NCI-H526 treated with DMSO at 0.1 percent for 48 hours (cell line): Measurements from ENCODE around the gene GNG12.

Source experiments
- DNase-seq: peaks from one replicate; lab custom pipeline; 2025; lab: John Stamatoyannopoulos, UW

Gene GNG12

GRCh38 chr1:67832737-67833601 lies at the start of gene GNG12:
Gene GNG12, minus strand, starts transcription at chr1:67833467. Its CDS starts 125,781 bp downstream, at chr1:67707686.
- no peak for DNase-seq

- DNase-seq, result no peak
Measured at GRCh38 chr1:67882196-67882958, 49.1 kb upstream of the GNG12 start.

GRCh38 chr1:67880056-67880601 lies 46.9 kb upstream of the GNG12 start:
- peak; percentile 90 for DNase-seq

GRCh38 chr1:67879485-67879884 lies 46.2 kb upstream of the GNG12 start:
- no peak for DNase-seq

GRCh38 chr1:67874501-67875111 lies 41.3 kb upstream of the GNG12 start:
- no peak for DNase-seq

DNA sequence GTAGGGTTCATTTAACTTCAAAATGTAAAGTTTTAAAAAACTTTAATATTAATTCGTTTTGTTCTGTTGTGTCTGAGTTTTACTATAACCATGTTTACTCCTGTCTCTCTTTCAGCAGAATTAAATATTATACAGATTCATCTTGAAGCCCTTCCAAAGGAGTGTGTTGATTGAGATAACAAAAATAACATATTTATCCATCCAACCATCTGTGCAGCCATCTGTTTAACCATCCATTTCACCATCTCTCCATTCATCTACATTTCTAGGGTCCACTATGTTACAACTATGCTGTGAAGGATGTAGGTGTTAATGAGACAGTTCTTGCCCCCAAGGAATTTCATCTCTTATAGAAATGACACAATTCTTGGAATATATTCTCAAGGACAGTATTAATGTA lies 36.0 kb upstream of the GNG12 start:
- no peak for DNase-seq

DNA sequence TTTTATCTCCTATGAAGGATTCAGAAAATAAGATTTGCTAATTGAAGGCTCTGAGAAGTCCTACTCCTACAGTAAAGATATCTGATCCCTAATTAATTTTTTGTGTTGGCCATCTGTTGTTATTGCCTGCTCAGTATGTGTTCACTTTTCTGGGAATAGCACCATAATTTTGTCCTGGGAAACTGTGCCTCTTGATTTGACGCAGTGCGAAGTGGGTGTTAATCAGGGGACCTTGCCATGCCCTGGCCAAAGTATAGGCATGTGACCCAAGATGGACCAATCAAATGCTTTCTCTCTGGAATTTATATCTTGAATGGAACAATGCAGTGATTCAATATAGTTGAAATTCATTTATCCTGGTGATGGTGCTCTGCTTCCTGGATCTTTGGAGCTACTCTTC lies 30.4 kb upstream of the GNG12 start:
- DNase-seq, result no peak

DNA sequence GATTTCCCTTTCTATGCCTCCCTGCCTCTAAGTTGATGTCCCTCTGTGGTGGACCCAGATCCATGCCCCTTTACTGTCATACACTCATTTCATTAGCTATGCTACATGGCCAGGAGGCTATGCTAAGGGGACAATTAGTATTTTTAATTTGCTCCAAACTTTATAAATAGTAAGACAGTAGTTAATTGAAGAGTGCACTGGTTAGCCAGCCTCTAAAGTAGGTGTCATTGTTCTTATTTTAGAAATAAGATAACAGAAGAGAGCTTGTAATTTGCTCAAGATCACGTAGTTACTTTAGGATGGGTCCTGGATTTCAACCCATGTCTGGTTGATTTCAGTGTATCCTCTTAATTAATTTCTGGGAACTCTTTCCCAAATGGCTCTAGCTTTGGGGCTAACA lies 29.4 kb upstream of the GNG12 start:
- no peak for DNase-seq

GRCh38 chr1:67861856-67862516 lies 28.7 kb upstream of the GNG12 start:
- DNase-seq, result no peak

DNA sequence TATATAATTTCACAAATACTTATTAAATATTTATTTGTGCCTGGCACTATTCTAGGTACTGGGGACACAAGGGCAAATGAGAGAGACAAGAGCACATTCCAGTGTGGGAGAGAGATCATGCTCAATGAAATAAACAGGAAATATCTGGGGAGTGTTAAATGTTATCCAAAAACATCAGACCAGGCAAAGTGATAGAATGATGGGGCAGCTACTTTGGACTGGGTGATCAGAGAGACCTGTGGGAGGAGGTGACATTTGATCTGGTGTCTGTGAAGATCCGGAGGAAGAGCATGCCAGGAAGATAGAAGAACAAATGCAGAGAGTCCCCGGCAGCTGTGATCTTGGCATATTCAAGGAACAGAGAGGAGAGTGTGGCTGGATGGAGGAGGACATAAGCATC lies 27.5 kb upstream of the GNG12 start:
- DNase-seq, result no peak

DNA sequence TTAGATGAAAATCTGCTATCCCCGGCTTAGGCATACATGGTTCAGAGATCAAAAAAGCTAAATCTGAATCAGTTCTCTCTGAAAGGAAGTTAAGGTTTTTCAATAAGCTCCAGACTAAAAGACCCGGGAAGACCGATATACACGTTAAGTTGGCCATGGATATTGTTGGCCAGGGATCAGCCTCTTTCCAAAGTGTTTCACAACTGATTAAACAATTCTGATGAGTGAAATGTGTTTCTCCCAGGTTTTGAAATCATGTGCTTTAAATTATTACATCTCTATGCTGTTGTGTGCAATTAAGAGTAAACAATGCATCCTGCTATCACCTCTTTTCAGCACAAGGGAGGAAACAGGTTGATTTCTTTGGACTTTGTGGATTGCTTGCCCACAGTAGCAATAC lies 23.7 kb upstream of the GNG12 start:
- no peak for DNase-seq

DNA sequence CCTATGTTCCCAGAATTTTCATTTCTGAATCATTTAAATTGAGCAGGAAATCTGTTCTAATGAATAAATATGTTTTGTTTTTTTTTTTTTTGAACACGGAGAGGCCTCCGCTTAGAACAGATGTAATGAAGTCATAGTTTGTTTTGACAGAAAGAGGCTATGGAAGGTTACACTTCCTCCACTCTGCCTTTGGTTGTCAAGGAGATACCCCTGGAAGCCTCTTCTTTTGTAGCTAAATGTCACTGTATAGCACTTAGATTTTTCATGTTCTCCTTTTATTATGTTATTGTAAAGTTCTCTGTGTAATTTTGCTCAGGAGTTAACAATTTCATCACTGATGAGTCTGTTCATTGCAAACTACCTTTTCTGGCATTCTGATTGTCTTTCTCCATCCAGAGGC lies 22.7 kb upstream of the GNG12 start:
- DNase-seq, result no peak

DNA sequence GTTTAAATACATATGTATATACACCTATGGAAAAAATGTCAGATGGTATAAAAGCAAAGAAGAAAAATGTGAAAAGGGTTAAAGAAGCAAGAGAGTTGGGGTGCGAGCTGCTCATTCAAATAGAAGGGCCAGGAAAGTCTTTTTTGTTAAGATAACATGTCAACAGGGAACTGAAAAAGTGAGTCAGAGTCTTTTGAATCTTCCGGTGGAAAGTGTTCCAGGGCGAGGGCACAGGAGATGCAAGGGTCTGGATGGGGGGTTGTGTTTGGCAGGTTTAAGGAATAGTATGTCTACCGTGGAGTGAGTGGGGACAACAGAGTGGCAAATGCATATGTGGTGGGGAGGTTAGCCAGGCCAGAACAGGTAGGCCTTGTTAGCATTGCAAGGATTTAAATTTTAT lies 22.2 kb upstream of the GNG12 start:
- DNase-seq, result no peak

DNA sequence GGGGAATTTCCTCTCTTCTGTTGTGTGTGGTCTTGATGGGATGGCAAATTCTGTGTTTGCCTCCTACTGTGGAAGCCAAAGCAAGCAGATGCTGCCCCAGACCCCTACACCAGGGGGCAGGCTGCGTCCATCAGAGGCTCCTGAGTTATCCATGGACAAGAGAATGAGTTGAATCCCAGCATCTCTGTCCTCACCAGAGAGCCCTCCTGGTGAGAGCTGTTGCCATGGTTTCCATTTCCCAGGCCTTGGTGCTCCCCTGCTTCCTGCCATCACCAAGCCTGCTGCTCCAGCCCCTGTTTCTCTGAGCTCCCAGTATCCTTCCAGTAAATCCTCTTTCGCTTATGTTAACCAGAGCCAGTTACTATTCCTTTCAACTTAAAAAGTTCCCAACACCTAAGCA lies 20.4 kb upstream of the GNG12 start:
- no peak for DNase-seq

DNA sequence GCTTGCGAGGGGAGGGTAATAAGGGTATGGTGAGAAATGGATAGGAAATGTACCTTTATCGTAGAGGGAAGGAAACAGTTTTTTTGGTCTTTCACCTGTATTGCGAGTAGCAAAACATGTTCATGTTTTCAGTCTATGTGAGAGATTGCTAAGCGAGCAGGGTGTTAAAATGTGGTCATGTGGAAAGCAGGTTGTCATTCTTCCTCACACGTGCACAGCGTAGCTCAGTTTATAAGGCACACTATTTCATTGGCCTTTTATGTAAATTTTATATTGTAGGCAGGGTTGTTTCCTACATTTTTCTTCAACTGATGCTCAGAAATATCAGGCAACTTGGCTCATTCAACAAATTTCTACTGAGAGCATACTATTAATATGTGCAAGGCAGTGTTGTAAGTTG lies 18.5 kb upstream of the GNG12 start:
- no peak for DNase-seq

GRCh38 chr1:67850611-67851075 lies 17.4 kb upstream of the GNG12 start:
- DNase-seq, result no peak

DNA sequence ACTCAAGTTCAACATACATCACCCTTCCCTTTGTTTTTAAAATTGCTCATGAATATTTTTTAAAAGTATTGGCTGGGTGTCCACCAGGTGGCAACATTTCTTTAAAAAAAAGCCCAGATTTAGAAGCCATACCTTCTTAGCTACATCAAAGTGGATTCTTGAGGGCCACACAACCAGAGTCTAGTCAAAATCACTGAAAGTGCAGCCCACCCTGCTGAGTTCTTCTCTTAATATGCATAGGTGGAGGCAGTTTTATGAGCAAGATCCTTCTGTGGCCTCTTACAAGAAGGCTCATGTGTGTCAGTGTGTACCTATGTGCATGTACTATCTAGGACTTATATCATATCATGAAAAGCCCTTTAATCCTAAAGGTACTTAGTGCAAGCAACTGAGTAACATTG lies 16.9 kb upstream of the GNG12 start:
- DNase-seq, result peak; percentile 5

- no peak for DNase-seq
Measured at GRCh38 chr1:67847466-67847865, 14.2 kb upstream of the GNG12 start.

DNA sequence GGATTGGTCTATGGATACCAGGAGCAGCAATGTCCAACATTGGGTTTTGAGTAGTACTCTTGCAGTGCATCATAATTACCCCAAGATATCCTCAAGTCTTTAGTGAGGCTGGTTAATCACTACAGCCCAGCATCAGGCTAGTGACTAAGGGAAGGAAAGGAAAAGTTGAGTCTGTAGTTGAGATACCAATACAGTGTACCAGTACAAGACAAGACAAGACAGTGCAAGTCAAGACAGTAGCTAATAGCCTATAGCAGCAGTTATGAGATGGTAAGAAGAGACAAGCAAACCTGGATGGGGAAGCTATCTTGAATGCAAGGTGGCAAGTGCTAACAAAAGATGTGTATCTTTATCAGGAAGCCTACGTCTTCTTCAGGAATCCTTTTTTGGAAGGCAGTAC lies 13.3 kb upstream of the GNG12 start:
- DNase-seq, result no peak

GRCh38 chr1:67844988-67845387 lies 11.7 kb upstream of the GNG12 start:
- no peak for DNase-seq

DNA sequence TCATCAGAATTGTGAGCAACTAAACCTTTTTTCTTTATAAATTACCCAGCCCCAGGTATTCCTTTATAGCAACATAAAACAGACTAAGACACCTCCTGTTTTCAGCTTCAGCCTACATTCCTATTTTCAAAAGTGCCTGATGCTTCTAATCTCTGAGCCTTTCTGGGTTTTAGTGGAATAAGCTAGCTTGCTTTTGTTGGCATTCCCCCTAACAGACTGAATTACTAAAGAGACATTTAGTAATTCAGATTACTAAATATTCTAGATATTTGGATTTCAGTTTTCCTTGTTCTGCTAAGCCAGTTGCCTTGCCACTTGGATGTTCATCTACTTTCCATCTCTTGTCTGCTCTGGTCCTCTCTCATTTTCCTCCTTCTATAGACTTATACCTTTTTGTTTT lies 10.5 kb upstream of the GNG12 start:
- no peak for DNase-seq

DNA sequence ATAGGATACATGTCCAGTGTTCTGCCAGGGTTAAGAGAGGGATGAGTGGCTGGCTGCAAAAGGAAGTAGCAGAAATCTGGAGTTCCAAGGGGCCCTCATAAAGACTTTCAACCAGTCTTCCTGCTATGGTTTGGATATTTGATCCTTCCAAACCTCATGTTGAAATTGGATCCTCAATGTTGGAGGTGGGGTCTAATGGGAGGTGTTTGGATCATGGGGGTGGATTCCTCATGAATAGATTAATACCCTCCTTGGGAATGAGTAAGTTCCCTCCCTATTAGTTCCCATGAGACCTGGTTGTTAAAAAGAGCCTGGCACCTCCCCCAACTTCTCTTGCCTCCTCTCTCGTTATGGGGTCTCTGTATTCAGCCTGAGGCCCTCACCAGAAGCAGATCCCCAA lies 10.1 kb upstream of the GNG12 start:
- DNase-seq, result no peak
